Kidney glomerular epithelial cell (primary cell): ENCODE data around the gene ATP8B2.

ENCODE experiments used
- DNase-seq: peaks from one replicate; lab custom pipeline; 2025; lab: John Stamatoyannopoulos, UW

The ATP8B2 gene

GRCh38 chr1:154398141-154398540 is 72.8 kb downstream of the ATP8B2 start:
- DNase-seq, result no peak

- DNase-seq, result no peak
Observed at GRCh38 chr1:154398678-154399077, 73.4 kb downstream of the ATP8B2 start.

DNA sequence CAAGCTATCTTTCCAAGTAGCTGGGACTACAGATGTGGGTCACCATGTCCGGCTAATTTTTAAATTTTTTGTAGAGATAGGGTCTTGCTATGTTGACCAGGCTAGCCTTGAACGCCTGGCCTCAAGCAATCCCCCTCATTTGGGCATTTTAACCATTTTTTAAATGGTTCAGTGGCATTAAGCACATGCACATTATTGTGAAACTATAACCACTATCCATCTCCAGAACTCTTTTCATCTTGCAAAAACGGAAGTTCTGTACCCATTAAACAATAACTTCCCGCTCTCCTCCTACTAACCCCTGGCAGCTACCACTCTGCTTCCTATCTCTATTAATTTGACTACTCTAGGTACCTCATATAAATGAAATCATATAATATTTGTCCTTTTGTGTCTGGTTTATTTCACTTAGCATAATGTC is 75.1 kb downstream of the ATP8B2 start:
- no peak for DNase-seq
